A549 (cell line): Measurements from ENCODE around the gene BICC1. TPM values are rescaled to one million over a fixed set of nuclear protein-coding genes. Genes with fewer than 3 reads are reported as not detected.

Experiments
- ATAC-seq, 2 experiments: fragments of 200-7000 bp in 1 of 2; fragments of >200 bp in 1 of 2; cut with Nextera tagmentation in 1 of 2; cut with Tn5 transposase in 1 of 2; 3 replicates each; pipeline versions ENCODE4 v1.8.0 to v1.9.1; 2018 to 2020; ENCODE audit warnings: mild to moderate bottlenecking in 1 of 2, moderate library complexity in 1 of 2
- CTCF ChIA-PET: fragments of 300-600 bp; sonication (Branson Sonifier 250); formaldehyde crosslinking; extraction: SDS; loops from one replicate; lab custom pipeline; 2021; ENCODE audit warnings: antibody characterized with exemption, inconsistent platforms; lab: Yijun Ruan, JAX
- POLR2A ChIA-PET: fragments of 350-600 bp; formaldehyde crosslinking; extraction: SDS; loops from one replicate; lab custom pipeline; 2021; ENCODE audit warnings: antibody characterized with exemption, inconsistent platforms; lab: Yijun Ruan, JAX
- DNase-seq, 2 experiments: peaks; one replicate each; pipeline versions ENCODE4 v3.0.0 to v3.0.0-alpha.2; 2011 to 2016; ENCODE audit warnings: low read depth in 1 of 2, low spot score in 1 of 2
- FAIRE-seq: peaks from 2 replicates; lab custom pipeline; 2011; peaks lifted over from hg19 to GRCh38; lab: Jason Lieb, UNC
- H3K27ac ChIP-seq, 2 experiments: fragments of >200 bp; sonication (Bioruptor Twin); formaldehyde crosslinking; 3 replicates each; pipeline ENCODE4 v1.5.1; 2016 to 2017
- H3K4me1 ChIP-seq: fragments of >200 bp; sonication (Bioruptor Twin); formaldehyde crosslinking; 3 replicates; pipeline ENCODE4 v1.6.1; 2016
- H3K4me2 ChIP-seq: fragments of >200 bp; sonication (Bioruptor Twin); formaldehyde crosslinking; 3 replicates; pipeline ENCODE4 v1.6.1; 2016
- H3K4me3 ChIP-seq: fragments of >200 bp; sonication (Bioruptor Twin); formaldehyde crosslinking; 3 replicates; pipeline ENCODE4 v1.5.1; 2016
- H3K9me3 ChIP-seq: fragments of >200 bp; sonication (Bioruptor Twin); formaldehyde crosslinking; 3 replicates; pipeline ENCODE4 v1.6.1; 2016
- ATOH8 ChIP-seq: fragments of 250-450 bp; sonication (Bioruptor Pico); IDR thresholded peaks from 2 replicates; pipeline ENCODE4 v1.5.0; 2020; ENCODE audit warnings: low read depth, mild to moderate bottlenecking, moderate library complexity
- BHLHE40 ChIP-seq: IDR thresholded peaks from 2 replicates; pipeline ENCODE4 v1.6.1; 2012; ENCODE audit warnings: low read depth, low read length, inconsistent platforms
- CBX8 ChIP-seq: fragments of 200-600 bp; sonication (generic); IDR thresholded peaks from 2 replicates; pipeline ENCODE4 v1.6.1; 2016
- CEBPB ChIP-seq, 2 experiments: fragments of >200 bp in 1 of 2; sonication (Bioruptor Twin) in 1 of 2; formaldehyde crosslinking in 1 of 2; IDR thresholded peaks; 2 replicates each; pipeline ENCODE4 v1.6.1; 2012 to 2016
- CHD2 ChIP-seq: fragments of 150-350 bp; IDR thresholded peaks from 2 replicates; pipeline ENCODE4 v1.6.1; 2014; ENCODE audit warnings: low read length; ENCODE audit not compliant: partially characterized antibody
- CHD4 ChIP-seq: fragments of 200-600 bp; sonication (generic); IDR thresholded peaks from 2 replicates; pipeline ENCODE4 v1.6.1; 2016; ENCODE audit warnings: antibody characterized with exemption, mild to moderate bottlenecking, borderline replicate concordance
- CTCF ChIP-seq: fragments of >200 bp; sonication (Bioruptor Twin); formaldehyde crosslinking; IDR thresholded peaks from 3 replicates; pipeline ENCODE4 v1.5.1; 2016
- ELK1 ChIP-seq: fragments of 150-350 bp; IDR thresholded peaks from 2 replicates; pipeline ENCODE4 v1.6.1; 2014; ENCODE audit warnings: low read depth, mild to moderate bottlenecking, low read length
- EP300 ChIP-seq, 2 experiments: fragments of >200 bp; sonication (Bioruptor Twin); formaldehyde crosslinking; IDR thresholded peaks; 2 replicates in 1 of 2; 3 replicates in 1 of 2; pipeline ENCODE4 v1.6.1; 2016 to 2017
- FOXS1 ChIP-seq: fragments of 250-450 bp; sonication (Bioruptor Pico); IDR thresholded peaks from 2 replicates; pipeline ENCODE4 v1.5.0; 2020; ENCODE audit warnings: mild to moderate bottlenecking, moderate library complexity
- HES2 ChIP-seq: fragments of >200 bp; sonication (Bioruptor Twin); formaldehyde crosslinking; IDR thresholded peaks from 2 replicates; pipeline ENCODE4 v1.6.1; 2016
- HEYL ChIP-seq: fragments of 250-450 bp; sonication (Bioruptor Pico); IDR thresholded peaks from 2 replicates; pipeline ENCODE4 v1.8.0; 2021; ENCODE audit warnings: mild to moderate bottlenecking, moderate library complexity
- JUN ChIP-seq, 2 experiments: fragments of >200 bp; sonication (Bioruptor Twin); formaldehyde crosslinking; IDR thresholded peaks; 2 replicates in 1 of 2; 3 replicates in 1 of 2; pipeline ENCODE4 v1.6.1; 2016 to 2017
- KDM5A ChIP-seq: fragments of 200-600 bp; sonication (generic); IDR thresholded peaks from 2 replicates; pipeline ENCODE4 v1.6.1; 2016; ENCODE audit warnings: antibody characterized with exemption, mild to moderate bottlenecking
- MAZ ChIP-seq: fragments of 150-350 bp; IDR thresholded peaks from 2 replicates; pipeline ENCODE4 v1.6.1; 2014; ENCODE audit warnings: antibody characterized with exemption, low read depth, low read length, borderline replicate concordance
- PBX3 ChIP-seq: IDR thresholded peaks from 2 replicates; pipeline ENCODE4 v1.6.1; 2012
- RAD21 ChIP-seq, 2 experiments: fragments of >200 bp in 1 of 2; sonication (Bioruptor Twin) in 1 of 2; formaldehyde crosslinking in 1 of 2; IDR thresholded peaks in 1 of 2; conservative IDR thresholded peaks in 1 of 2; 2 replicates in 1 of 2; 3 replicates in 1 of 2; pipeline ENCODE4 v1.6.1; 2012 to 2018; ENCODE audit warnings: inconsistent platforms in 1 of 2
- RNF2 ChIP-seq: fragments of 200-600 bp; sonication (generic); IDR thresholded peaks from 2 replicates; pipeline ENCODE4 v1.6.1; 2016; ENCODE audit warnings: low read depth, mild to moderate bottlenecking, antibody characterized with exemption, moderate library complexity, borderline replicate concordance
- SMC3 ChIP-seq: fragments of >200 bp; sonication (Bioruptor Twin); formaldehyde crosslinking; IDR thresholded peaks from 3 replicates; pipeline ENCODE4 v1.6.1; 2018; ENCODE audit warnings: inconsistent platforms
- SREBF2 ChIP-seq: fragments of 450-650 bp; IDR thresholded peaks from 2 replicates; pipeline ENCODE4 v1.6.1; 2014; ENCODE audit warnings: mild to moderate bottlenecking, moderate library complexity
- TFCP2L1 ChIP-seq: fragments of 250-450 bp; sonication (Bioruptor Pico); IDR thresholded peaks from 2 replicates; pipeline ENCODE4 v1.5.0; 2021; ENCODE audit warnings: mild to moderate bottlenecking
- USF2 ChIP-seq: fragments of 450-650 bp; IDR thresholded peaks from 2 replicates; pipeline ENCODE4 v1.6.1; 2014; ENCODE audit warnings: antibody characterized with exemption
- ZFP36 ChIP-seq: fragments of 450-650 bp; IDR thresholded peaks from 2 replicates; pipeline ENCODE4 v1.6.1; 2014; ENCODE audit warnings: borderline replicate concordance; ENCODE audit not compliant: partially characterized antibody
- ZNF302 ChIP-seq: fragments of 250-450 bp; sonication (Bioruptor Pico); IDR thresholded peaks from 2 replicates; pipeline ENCODE4 v1.9.0; 2021; ENCODE audit warnings: inconsistent platforms, mild to moderate bottlenecking, moderate library complexity
- WGBS: methylation state at CpG from one replicate; pipeline ENCODE4 v1.1.6; 2017; ENCODE audit errors: missing lambda C conversion rate; 5-methylcytosine and 5-hydroxymethylcytosine counted together
- polyA plus RNA-seq, 4 experiments: library from polyadenylated mRNA; depleted of rRNA in 3 of 4; stranded (reverse); fragments of >200 nt; fragmentation: RNase III in 1 of 4; extraction: RNeasy Plus Mini Kit Qiagen cat#74134 plus additional on column Dnase treatment in 1 of 4; gene quantifications; 2 replicates in 3 of 4; 3 replicates in 1 of 4; pipeline ENCODE4 v1.2.3, GENCODE V29; 2011 to 2017

Gene BICC1
- polyA plus RNA-seq, 2 of the 4 experiments (the other 2 are of a cell fraction) = 36.9 to 56.8 TPM

- DNase-seq = no peak
- H3K9me3 ChIP-seq = peaks cover 7% of the 10 kb centered on the region; the same call in 1 of the 3 replicates
- ChIA-PET POLR2A (no interaction called here), CTCF (no interaction called here)
- TF ChIP-seq CTCF (no peak), HEYL (CRISPR knock-in tag) (no peak), PBX3 (no peak), MAZ (no peak), RNF2 (no peak), CHD4 (no peak), HES2 (no peak), SREBF2 (no peak), CEBPB (IDR thresholded peaks at IDR 0.05) (no peak), ELK1 (no peak), CBX8 (no peak), FOXS1 (CRISPR knock-in tag) (no peak), BHLHE40 (no peak), JUN (IDR thresholded peaks at IDR 0.05) (no peak), CHD2 (no peak), SMC3 (no peak), EP300 (IDR thresholded peaks at IDR 0.05) (no peak), USF2 (no peak), ZFP36 (no peak), TFCP2L1 (CRISPR knock-in tag) (no peak)
- ATAC-seq = no peak
- peaks cover 76% of the 10 kb centered on the region for H3K4me1 ChIP-seq
- peak overlapping the region; percentile 24; the same call in 2 of the 3 replicates for H3K4me2 ChIP-seq
- FAIRE-seq = no peak
- H3K27ac ChIP-seq = no peak overlapping the region; a peak in 1 of 6 replicates
- H3K4me3 ChIP-seq = no peak overlapping the region
These were observed 69.4 kb downstream of the BICC1 start for GRCh38 chr10:58582045-58582444.

- ATAC-seq = no peak
- CTCF ChIA-PET = no interaction called here
- POLR2A ChIA-PET = no interaction called here
These were observed 72.8 kb downstream of the BICC1 start for GRCh38 chr10:58585435-58585834.

More at GRCh38 chr10:58585435-58585834, 72.8 kb downstream of the BICC1 start:
- Histone ChIP-seq H3K9me3 (peaks cover 7% of the 10 kb centered on the region; the same call in 1 of the 3 replicates), H3K4me2 (no peak overlapping the region), H3K27ac (0 out of 6 replicates have a peak overlapping the region, but pooled peaks of 1 of the 2 experiments have one; percentile 27), H3K4me1 (peaks cover 76% of the 10 kb centered on the region), H3K4me3 (no peak overlapping the region)
- no peak for TF ChIP-seq CEBPB (IDR thresholded peaks at IDR 0.05)
- TF ChIP-seq RNF2 = no peak
- no peak for TF ChIP-seq KDM5A
- TF ChIP-seq RAD21 (conservative IDR thresholded peaks at IDR 0.05 in 1 of 2, IDR thresholded peaks at IDR 0.05 in 1 of 2) = no peak
- TF ChIP-seq ATOH8 (CRISPR knock-in tag) = no peak
- TF ChIP-seq ZNF302 = no peak
- DNase-seq = no peak
- no peak for FAIRE-seq
- WGBS = 94% methylated on average over 2 of the region's 2 CpGs
